Activated CD4-positive, CD25-positive, alpha-beta regulatory T cell treated with anti-CD3 and anti-CD28 coated beads, Interleukin-2, amount 50 U/mL, for 72 hours (primary cell): ENCODE data around the gene EVPLL.
"Not testable (repeated sequence)": the region's sequence is repeated elsewhere in the genome, so short reads cannot be mapped to it uniquely, and the experiment has no call there.

Experiments used
- DNase-seq: peaks from one replicate; pipeline ENCODE4 v3.0.0; 2021

The EVPLL gene

DNA sequence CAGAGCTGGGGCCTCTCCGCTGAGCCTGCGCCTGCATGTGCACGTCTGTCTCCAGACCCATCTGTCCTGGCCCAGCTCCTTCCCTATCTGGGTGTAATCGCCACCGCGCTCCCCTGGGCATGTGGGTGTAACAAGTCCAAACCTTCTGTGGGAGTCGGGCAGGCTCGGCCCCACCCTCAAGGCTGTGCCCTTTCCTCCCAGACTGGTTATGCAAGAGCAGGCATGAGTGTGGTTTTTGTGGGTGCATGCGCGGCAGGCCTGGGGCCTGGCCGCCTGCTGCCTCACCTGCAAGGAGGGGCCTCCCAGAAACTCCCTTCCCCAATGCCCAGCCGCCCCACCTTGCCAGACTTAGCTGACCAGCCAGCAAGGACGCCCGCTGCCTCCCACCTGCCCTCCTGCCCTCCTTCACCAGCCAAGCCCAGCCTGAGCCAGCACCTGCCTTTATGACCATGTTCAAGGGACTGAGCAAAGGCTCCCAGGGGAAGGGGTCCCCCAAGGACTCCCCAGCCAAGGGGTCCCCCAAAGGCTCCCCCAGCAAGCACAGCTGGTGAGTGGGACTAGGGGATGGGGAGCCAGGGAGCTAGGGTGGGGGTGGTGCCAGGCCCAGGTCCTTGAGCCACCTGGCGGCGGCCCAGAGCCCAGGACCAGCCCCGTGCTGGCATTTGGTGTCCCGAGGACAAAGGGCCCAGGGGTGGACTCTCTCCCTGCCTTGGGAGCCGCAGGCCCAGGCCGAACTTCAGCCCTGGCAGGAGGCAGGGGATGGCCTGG, at the start of gene EVPLL:
Gene EVPLL (plus strand): TSS at position 342 of the 768 bp plus-strand sequence. CDS start 3,160 bp downstream, outside the sequence.
- DNase-seq, result no peak

DNA sequence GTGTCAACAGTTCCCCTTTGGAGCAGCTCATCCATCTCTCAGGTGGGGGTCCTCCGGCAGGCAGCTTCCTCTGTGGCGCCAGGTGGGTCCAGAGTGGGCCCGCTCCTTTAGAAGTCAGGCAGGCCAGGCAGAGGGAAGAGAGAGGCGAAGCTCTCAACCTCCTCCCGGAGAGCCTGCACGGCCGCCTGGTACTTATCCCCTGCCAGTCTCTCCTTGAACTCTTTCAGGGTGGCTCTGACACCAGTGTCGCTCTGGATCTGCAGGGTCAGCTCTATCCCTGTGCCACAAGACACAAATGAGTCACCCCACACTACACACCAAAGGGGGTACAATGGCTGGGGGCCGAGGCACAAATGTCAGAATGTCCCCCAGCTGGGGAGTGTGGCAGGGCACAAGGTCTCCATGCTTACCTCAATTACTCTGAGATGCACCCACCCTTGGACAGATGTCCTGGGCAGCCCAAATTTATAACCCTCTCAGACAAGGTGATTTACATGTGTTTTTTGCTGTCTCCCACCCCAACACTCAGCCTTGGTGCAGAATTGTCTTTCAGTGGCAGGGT, 48.9 kb upstream of the EVPLL start:
- DNase-seq, result no peak

GRCh38 chr17:18331879-18332278, 45.7 kb upstream of the EVPLL start:
- DNase-seq, result no peak

- no peak for DNase-seq
Observed at GRCh38 chr17:18332909-18333489, 44.6 kb upstream of the EVPLL start.

DNA sequence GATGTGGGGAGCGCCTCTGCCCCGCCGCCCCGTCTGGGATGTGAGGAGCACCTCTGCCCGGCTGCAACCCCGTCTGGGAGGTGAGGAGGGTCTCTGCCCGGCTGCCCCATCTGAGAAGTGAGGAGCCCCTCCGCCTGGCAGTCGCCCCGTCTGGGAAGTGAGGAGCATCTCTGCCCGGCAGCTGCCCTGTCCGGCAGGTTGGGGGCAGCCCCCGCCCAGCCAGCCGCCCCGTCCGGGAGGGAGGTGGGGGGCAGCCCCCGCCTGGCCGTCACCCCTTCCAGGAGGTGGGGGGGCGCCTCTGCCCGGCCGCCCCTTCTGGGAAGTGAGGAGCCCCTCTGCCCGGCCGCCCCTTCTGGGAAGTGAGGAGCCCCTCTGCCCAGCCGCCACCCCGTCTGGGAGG, 39.4 kb upstream of the EVPLL start:
- DNase-seq, result not testable (repeated sequence)

- no peak for DNase-seq
Observed at GRCh38 chr17:18339933-18340332, 37.6 kb upstream of the EVPLL start.

DNA sequence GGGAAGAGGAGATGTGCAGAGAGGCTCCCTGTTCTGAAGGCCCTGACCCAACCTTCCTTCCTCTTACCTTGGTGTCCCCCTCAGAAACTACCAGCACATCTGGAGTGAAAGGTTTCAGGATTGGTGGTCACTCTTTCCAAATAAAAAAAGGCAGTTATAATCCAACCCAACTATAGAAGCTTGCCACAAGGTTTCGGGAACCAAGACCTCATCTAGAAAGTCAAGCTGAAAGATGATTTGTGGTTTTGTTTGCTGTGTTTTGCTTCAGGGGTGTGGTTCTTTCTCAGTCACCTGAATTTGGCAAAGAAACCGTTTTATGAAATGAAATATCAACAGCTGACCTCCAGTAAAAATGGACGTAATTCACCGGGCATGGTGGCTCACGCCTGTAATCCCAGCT, 33.6 kb upstream of the EVPLL start:
- no peak for DNase-seq

DNA sequence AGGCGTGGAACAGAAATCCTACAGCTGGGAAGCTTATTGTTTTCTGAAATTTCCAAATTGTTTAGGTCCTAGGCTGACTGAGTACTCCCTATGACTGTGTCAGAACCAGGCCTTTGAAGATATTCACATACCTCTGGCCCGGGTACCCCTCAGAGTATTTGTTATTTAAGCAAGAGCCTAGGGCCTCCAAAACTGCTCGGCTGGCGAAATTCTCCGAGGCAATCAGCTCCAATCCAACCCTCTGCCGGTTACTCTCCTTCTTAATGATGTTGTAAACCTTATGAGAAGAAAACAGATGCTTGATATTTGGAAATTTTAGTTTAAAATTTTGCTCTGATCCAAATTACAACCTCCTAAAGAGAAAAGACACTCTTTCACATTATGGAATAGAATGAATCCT, 24.0 kb upstream of the EVPLL start:
- no peak for DNase-seq

DNA sequence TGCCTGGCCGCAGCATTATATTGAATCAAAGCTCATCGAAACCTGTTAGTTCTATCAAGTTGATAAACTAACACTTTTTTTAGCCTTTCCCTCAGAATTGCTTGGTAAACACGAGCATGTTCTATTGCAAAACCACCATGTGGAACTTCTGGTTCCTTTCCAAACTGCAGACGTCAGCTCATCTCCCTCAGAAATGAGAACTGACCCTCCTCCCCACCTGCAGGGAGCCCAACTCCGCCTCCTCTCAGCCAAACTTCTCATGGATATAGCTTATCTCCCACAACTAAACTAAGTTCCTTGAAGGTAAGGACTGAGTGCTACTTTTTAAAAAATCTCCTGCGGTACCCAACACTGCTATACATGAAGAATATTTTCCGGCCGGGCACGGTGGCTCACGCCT, 21.0 kb upstream of the EVPLL start:
- DNase-seq, result no peak

- DNase-seq, result no peak
Observed at GRCh38 chr17:18360518-18360917, 17.1 kb upstream of the EVPLL start.

DNA sequence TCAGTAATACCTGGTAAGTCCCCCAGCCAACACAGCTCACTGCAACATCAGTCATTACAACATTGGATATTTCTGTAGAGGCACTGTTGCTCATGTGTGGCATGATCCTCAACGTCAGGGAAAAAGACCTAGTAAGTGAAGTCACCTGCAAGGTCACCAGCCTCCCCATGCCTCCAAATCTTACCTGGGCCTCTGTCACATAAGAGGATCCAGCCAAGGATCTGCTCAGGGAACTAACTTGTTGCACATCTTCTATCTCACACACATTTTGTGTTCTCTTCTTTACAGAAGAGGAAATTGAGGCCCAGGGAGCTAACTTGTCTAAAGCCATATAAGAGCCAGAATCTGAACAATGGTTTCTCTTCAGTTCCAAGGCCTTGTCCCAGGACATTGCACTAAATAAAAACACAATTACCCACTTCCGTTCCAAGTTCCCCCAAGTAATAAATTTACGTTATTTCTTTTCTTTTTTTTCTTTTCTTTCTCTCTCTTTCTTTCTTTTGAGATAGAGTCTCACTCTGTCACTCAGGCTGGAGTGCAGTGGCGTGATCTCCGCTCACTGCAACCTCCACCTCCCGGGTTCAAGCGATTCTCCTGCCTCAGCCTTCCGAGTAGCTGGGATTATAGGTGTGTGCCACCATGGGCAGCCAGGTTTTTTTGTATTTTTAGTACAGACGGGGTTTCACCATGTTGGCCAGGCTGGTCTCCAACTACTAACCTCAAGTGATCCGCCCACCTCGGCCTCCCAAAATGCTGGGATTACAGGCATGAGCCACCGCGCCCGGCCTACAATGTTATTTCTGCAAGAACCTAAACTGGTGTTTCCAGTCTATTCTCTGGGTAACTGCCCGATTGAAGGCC, 15.5 kb upstream of the EVPLL start:
- DNase-seq, result no peak

DNA sequence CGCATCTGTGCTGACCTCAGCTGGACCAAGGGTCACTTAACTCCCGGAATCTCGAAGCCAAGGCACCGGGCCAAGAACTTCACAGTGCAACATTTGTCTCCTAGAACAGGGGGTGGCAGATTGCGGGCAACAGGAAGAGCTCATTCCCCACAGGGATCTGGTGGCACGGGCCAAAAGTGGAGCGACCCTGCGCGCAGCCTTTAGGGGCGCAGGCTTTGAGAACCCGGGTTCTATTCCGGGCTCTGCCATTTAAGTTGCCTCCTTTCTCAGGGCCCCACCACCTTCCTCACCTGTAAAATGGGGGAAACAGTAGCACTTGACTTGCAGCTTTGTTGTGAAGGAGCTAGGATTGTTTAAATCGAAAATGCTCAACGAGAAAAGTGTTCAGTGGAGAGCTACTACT, 14.9 kb upstream of the EVPLL start:
- DNase-seq, result no peak

DNA sequence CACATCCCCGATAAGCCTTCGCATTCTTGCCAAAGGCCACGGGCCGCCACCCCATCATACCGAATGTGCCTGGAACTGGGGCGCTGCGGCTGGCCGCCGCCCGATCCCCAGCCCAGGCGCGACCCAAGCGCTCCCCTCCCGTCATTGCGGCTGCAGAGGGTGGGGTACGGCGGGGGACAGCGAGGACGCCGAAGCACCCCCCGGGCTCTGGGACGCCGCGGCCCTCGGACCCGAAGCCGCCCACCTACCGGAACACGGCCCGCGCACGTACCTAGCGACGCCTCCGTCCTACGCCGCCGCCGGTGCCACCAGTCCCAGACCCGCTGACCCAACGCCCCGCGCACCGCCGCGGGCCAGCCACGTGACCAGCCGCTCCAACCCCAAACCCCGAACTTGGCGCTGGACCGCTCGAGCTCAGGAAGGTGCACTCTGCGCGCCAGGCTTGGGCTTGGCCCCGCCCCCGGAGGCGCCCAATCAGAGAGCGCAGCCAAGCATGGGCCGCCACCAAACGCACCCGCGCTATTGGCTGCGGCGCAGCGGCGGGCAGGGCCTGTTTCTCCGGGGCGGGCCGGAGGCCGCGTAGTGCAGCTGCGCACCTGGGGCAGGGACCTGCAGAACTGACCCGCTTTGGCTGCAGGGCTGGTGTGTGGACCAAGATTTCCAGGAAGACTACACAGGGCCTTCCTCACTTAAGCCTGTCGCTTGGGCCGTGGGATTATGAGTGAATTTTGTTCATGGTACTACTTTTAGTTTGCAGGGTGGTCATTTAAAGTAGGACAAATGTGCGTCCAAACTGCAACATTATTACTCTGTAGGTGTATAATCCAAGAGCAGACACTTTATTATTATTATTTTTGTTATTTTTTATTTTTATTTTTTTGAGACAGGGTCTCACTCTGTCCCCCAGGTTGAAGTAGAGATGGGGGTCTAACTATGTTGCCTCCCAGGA, 14.2 kb upstream of the EVPLL start, which contains the start of gene SHMT1:
Gene SHMT1 (minus strand): TSS at position 450 of the 949 bp plus-strand sequence. CDS start 7,569 bp downstream, outside the sequence.
- peak; percentile 93 for DNase-seq

- no peak for DNase-seq
Observed at GRCh38 chr17:18364166-18364565, 13.4 kb upstream of the EVPLL start.

DNA sequence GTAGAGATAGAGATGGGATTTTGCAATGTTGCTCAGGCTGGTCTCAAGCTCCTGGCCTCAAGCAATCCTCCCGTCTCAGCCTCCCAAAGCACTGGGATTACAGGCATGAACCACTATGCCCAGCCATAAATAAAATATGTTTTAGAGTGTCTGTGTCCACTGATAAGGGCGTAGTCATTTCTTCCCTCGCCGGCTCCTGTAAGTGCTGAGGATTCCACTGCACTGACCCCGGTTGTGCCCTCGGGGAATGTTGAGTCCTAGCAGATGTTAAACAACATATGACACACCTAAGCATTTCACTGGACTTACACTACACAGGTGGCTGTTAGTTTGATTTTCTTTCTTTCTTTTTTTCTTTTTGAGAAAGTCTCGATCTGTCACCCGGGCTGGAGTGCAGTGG, 8.6 kb upstream of the EVPLL start:
- no peak for DNase-seq

DNA sequence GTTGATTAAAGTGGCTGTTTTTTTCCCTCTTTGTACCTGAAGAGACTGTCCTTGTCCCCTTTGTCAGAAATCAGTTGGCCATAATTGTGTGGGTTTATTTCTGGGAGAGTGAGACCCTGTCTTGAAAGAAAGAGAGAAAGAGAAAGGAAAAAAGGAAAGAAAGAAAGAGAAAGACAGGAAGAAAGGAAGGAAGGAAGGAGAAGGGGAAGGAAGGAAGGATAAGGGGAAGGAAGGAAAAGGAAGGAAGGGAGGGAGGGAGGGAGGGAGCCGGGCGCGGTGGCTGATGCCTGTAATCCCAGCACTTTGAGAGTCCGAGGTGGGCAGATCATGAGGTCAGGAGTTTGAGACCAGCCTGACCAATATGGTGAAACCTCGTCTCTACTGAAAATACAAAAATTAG, 6.8 kb upstream of the EVPLL start:
- no peak for DNase-seq

DNA sequence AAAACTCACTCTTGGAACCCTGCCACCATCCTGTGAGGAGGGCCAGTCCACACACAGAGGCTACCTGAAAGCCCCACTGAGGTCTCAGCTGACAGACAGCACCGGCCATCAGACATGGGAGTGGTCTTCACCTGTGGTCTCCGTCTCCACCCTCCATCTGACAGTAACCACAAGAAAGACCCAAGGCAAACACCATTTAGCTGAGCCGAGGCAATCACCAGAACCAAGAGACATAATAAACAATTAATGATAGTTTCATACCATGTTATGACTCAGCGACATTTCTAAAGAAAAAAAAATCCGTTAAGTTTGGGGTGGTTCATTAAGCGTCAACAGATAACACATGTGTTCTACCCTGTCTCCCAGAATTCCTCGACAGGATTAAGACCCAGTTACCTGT, 6.1 kb upstream of the EVPLL start:
- no peak for DNase-seq

DNA sequence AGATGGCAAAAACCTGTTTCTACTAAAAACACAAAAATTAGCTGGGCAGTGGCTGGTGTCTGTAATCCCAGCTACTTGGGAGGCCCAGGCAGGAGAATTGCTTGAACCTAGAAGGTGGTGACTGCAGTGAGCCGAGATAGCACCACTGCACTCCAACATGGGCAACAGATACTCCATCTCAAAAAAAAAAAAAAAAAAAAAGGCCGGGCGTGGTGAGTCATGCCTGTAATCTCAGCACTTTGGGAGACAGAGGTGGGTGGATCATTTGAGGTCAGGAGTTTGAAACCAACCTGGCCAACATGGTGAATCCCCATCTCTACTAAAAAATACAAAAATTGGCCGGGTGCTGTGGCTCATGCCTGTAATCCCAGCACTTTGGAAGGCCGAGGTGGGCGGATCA, 4.4 kb upstream of the EVPLL start:
- not testable (repeated sequence) for DNase-seq

GRCh38 chr17:18374216-18374615, 3.4 kb upstream of the EVPLL start:
- DNase-seq, result no peak

DNA sequence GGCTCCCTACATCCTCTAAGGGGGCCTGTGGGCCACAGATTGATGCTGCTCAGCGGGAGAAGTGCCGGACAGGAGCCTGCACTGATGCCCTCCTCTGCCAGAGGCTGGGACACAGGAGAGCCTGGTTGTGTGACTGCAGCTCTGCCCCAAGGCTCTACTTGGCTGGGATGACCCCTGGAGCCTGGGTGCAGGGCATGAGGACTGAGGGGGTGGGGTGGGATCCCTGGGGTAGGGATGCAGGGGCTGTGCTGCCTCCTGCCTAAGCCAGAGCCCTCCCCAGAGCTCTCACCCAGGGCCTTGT, 577 bp downstream of the EVPLL start:
- DNase-seq, result no peak

GRCh38 chr17:18378614-18379013, 1.0 kb downstream of the EVPLL start:
- DNase-seq, result not testable (repeated sequence)
